Neural cell (in vitro differentiated cells): ENCODE measurements around the gene SH3RF3. TPM values are rescaled to one million over a fixed set of nuclear protein-coding genes. Genes with fewer than 3 reads are reported as not detected.

Source experiments
- H2AFZ ChIP-seq: fragments of 200-600, 300-800 bp; sonication (generic), shearing (Covaris generic); 2 replicates; pipeline ENCODE4 v1.6.0; 2014; ENCODE audit warnings: low read depth, mild to moderate bottlenecking, antibody characterized with exemption, low read length, moderate library complexity
- H3F3A ChIP-seq: fragments of 200-600 bp; shearing (Covaris generic); 2 replicates; pipeline ENCODE4 v1.6.1; 2016; ENCODE audit warnings: mild to moderate bottlenecking, moderate library complexity, mixed read lengths, antibody characterized with exemption, low read length; ENCODE audit not compliant: insufficient read depth, poor library complexity, severe bottlenecking
- H3K27ac ChIP-seq: fragments of 200-600, 300-800 bp; sonication (generic), shearing (Covaris generic); 2 replicates; pipeline ENCODE4 v1.5.1; 2014; ENCODE audit warnings: mild to moderate bottlenecking, low read length, moderate library complexity
- H3K27me3 ChIP-seq: fragments of 300-800, 200-600 bp; sonication (generic), shearing (Covaris generic); 2 replicates; pipeline ENCODE4 v1.6.0; 2014; ENCODE audit warnings: mild to moderate bottlenecking, low read depth, low read length, moderate library complexity; ENCODE audit not compliant: insufficient read depth
- H3K36me3 ChIP-seq: fragments of 300-800, 200-600 bp; sonication (generic), shearing (Covaris generic); 2 replicates; pipeline ENCODE4 v1.5.1; 2014; ENCODE audit warnings: mild to moderate bottlenecking, antibody characterized with exemption, low read length, moderate library complexity; ENCODE audit not compliant: insufficient read depth
- H3K4me2 ChIP-seq: fragments of 300-800, 200-600 bp; sonication (generic), shearing (Covaris generic); 2 replicates; pipeline ENCODE4 v1.6.0; 2014; ENCODE audit warnings: mild to moderate bottlenecking, low read length
- H3K4me3 ChIP-seq: fragments of 300-800, 200-600 bp; sonication (generic), shearing (Covaris generic); 2 replicates; pipeline ENCODE4 v1.5.1; 2014; ENCODE audit warnings: mild to moderate bottlenecking, low read length, moderate library complexity
- H3K79me2 ChIP-seq: fragments of 200-600 bp; shearing (Covaris generic); replicated peaks from 2 replicates; pipeline ENCODE4 v1.6.0; 2014; ENCODE audit warnings: mild to moderate bottlenecking, low read length, moderate library complexity; ENCODE audit not compliant: insufficient read depth
- H3K9ac ChIP-seq: fragments of 300-800, 200-600 bp; sonication (generic), shearing (Covaris generic); 2 replicates; pipeline ENCODE4 v1.6.1; 2016; ENCODE audit warnings: mild to moderate bottlenecking, low read length, mixed read lengths
- H3K9me2 ChIP-seq: fragments of 200-600 bp; shearing (Covaris generic); 2 replicates; pipeline ENCODE4 v1.6.1; 2016; ENCODE audit warnings: mild to moderate bottlenecking, low read length, mixed read lengths; ENCODE audit not compliant: insufficient read depth
- H3K9me3 ChIP-seq: fragments of 200-600, 300-800 bp; sonication (generic), shearing (Covaris generic); 2 replicates; pipeline ENCODE4 v1.6.1; 2016; ENCODE audit warnings: mild to moderate bottlenecking, mixed run types, low read length, moderate library complexity, mixed read lengths
- H4K20me1 ChIP-seq: fragments of 200-600 bp; shearing (Covaris generic); 2 replicates; pipeline ENCODE4 v1.6.1; 2016; ENCODE audit warnings: mild to moderate bottlenecking, mixed run types; ENCODE audit not compliant: insufficient read depth
- EP300 ChIP-seq: fragments of 450-650 bp; conservative IDR thresholded peaks from 2 replicates; pipeline ENCODE4 v1.6.1; 2014; ENCODE audit warnings: antibody characterized with exemption, mild to moderate bottlenecking, moderate library complexity; ENCODE audit not compliant: poor library complexity, severe bottlenecking
- EZH2 ChIP-seq: fragments of 200-600, 300-800 bp; shearing (Covaris generic), sonication (generic); IDR thresholded peaks from 2 replicates; pipeline ENCODE4 v1.6.1; 2014; ENCODE audit warnings: antibody characterized with exemption, low read length, borderline replicate concordance, mild to moderate bottlenecking; ENCODE audit not compliant: insufficient read depth, poor library complexity, severe bottlenecking
- MXI1 ChIP-seq: fragments of 450-650 bp; conservative IDR thresholded peaks from 2 replicates; pipeline ENCODE4 v1.6.1; 2014; ENCODE audit warnings: antibody characterized with exemption, mild to moderate bottlenecking; ENCODE audit not compliant: poor library complexity, severe bottlenecking
- POLR2AphosphoS5 ChIP-seq: IDR thresholded peaks from 2 replicates; pipeline ENCODE4 v1.6.1; 2012
- RAD21 ChIP-seq: fragments of 450-650 bp; conservative IDR thresholded peaks from 2 replicates; pipeline ENCODE4 v1.6.1; 2014; ENCODE audit warnings: antibody characterized with exemption, mild to moderate bottlenecking, moderate library complexity
- SMC3 ChIP-seq: fragments of 450-650 bp; conservative IDR thresholded peaks from 2 replicates; pipeline ENCODE4 v1.6.1; 2014; ENCODE audit warnings: antibody characterized with exemption, mild to moderate bottlenecking, moderate library complexity; ENCODE audit not compliant: poor library complexity
- TAF1 ChIP-seq: IDR thresholded peaks from 2 replicates; pipeline ENCODE4 v1.6.1; 2012; ENCODE audit warnings: low read depth
- polyA plus RNA-seq: library from polyadenylated mRNA; depleted of rRNA; stranded (reverse); fragments of >200 nt; gene quantifications from 2 replicates; pipeline ENCODE4 v1.2.3, GENCODE V29; 2014
- TF ChIP-seq, protein P1 (sequence below): IDR thresholded peaks from 2 replicates; pipeline ENCODE4 v1.6.1; 2012; ENCODE audit warnings: borderline replicate concordance
- TF ChIP-seq, protein P2 (sequence below): fragments of 450-650 bp; IDR thresholded peaks from 2 replicates; pipeline ENCODE4 v1.5.1; 2014; ENCODE audit warnings: antibody characterized with exemption, mild to moderate bottlenecking, moderate library complexity; ENCODE audit not compliant: poor library complexity, severe bottlenecking

Gene SH3RF3
- polyA plus RNA-seq, 1 donor from 2014 or later, result 0.53 TPM

DNA sequence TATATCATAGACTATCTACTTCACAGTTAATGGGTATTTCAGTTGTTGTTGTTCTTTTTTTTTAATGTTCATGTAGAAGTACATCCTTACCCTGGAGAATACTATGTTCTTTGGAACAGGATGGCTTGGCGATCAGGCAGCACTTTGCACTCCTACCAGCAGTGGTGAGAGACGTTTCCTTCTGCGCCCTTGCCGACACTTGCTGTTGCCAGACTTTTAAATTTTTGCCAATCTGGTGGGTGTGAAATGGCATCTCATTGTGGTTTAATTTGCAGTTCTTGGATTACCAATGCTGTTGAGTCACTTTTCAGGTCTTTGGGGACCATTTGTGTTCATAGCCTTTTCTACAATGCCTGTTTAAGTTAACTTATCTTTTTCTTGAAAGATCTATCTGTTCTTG, 197.3 kb downstream of the SH3RF3 start:
- no peaks in the 10 kb centered on the region for H4K20me1 ChIP-seq
- no peak for TF ChIP-seq MXI1
- TF ChIP-seq, protein P1, sequence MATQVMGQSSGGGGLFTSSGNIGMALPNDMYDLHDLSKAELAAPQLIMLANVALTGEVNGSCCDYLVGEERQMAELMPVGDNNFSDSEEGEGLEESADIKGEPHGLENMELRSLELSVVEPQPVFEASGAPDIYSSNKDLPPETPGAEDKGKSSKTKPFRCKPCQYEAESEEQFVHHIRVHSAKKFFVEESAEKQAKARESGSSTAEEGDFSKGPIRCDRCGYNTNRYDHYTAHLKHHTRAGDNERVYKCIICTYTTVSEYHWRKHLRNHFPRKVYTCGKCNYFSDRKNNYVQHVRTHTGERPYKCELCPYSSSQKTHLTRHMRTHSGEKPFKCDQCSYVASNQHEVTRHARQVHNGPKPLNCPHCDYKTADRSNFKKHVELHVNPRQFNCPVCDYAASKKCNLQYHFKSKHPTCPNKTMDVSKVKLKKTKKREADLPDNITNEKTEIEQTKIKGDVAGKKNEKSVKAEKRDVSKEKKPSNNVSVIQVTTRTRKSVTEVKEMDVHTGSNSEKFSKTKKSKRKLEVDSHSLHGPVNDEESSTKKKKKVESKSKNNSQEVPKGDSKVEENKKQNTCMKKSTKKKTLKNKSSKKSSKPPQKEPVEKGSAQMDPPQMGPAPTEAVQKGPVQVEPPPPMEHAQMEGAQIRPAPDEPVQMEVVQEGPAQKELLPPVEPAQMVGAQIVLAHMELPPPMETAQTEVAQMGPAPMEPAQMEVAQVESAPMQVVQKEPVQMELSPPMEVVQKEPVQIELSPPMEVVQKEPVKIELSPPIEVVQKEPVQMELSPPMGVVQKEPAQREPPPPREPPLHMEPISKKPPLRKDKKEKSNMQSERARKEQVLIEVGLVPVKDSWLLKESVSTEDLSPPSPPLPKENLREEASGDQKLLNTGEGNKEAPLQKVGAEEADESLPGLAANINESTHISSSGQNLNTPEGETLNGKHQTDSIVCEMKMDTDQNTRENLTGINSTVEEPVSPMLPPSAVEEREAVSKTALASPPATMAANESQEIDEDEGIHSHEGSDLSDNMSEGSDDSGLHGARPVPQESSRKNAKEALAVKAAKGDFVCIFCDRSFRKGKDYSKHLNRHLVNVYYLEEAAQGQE, result no peak
- TF ChIP-seq TAF1, result no peak
- no peak for TF ChIP-seq EZH2
- TF ChIP-seq, protein P2, sequence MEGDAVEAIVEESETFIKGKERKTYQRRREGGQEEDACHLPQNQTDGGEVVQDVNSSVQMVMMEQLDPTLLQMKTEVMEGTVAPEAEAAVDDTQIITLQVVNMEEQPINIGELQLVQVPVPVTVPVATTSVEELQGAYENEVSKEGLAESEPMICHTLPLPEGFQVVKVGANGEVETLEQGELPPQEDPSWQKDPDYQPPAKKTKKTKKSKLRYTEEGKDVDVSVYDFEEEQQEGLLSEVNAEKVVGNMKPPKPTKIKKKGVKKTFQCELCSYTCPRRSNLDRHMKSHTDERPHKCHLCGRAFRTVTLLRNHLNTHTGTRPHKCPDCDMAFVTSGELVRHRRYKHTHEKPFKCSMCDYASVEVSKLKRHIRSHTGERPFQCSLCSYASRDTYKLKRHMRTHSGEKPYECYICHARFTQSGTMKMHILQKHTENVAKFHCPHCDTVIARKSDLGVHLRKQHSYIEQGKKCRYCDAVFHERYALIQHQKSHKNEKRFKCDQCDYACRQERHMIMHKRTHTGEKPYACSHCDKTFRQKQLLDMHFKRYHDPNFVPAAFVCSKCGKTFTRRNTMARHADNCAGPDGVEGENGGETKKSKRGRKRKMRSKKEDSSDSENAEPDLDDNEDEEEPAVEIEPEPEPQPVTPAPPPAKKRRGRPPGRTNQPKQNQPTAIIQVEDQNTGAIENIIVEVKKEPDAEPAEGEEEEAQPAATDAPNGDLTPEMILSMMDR, result no peak
- TF ChIP-seq SMC3, result no peak
- TF ChIP-seq POLR2AphosphoS5, result no peak
- no peak for TF ChIP-seq EP300
- no peak for TF ChIP-seq RAD21
- H3K27me3 ChIP-seq, result no peaks in the 10 kb centered on the region

DNA sequence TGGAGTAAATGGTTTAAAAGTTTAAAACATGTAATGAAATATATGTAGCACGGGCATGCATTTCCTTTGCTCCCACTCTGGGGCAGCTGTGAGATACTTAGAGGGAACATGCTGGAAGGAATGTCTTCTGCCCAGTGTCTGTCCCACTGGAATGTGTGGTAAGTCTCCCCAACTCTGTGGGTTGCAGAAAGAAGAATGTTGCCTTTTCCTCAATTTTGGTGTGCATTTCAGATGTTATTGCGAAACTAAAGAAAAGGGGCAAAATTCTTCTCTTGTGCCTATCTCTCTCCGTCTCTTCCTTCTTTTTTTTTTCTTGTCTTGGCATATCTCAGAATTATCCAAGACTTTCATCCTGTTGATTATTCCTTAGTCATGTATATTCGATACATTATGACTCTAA, 201.1 kb downstream of the SH3RF3 start:
- TF ChIP-seq EZH2 (no peak), SMC3 (no peak), EP300 (no peak), MXI1 (no peak)
- TF ChIP-seq, protein P1, result no peak
- Histone ChIP-seq H3F3A (no peaks in the 10 kb centered on the region), H3K4me3 (no peak overlapping the region), H4K20me1 (no peaks in the 10 kb centered on the region), H2AFZ (no peak overlapping the region), H3K27me3 (no peaks in the 10 kb centered on the region), H3K27ac (no peak overlapping the region), H3K9me2 (no peaks in the 10 kb centered on the region), H3K9ac (no peak overlapping the region), H3K36me3 (no peaks in the 10 kb centered on the region), H3K79me2 (no peaks in the 10 kb centered on the region), H3K4me2 (no peak overlapping the region), H3K9me3 (no peaks in the 10 kb centered on the region)

More for the DNA sequence above, 197.3 kb downstream of the SH3RF3 start:
- no peaks in the 10 kb centered on the region for H3K9me2 ChIP-seq
- H2AFZ ChIP-seq, result no peak overlapping the region
- H3K27ac ChIP-seq, result no peak overlapping the region
- no peak overlapping the region for H3K9ac ChIP-seq
- H3K36me3 ChIP-seq, result no peaks in the 10 kb centered on the region
- no peak overlapping the region for H3K4me2 ChIP-seq
- no peaks in the 10 kb centered on the region for H3K9me3 ChIP-seq
- no peaks in the 10 kb centered on the region for H3K79me2 ChIP-seq
- H3K4me3 ChIP-seq, result no peak overlapping the region
- no peaks in the 10 kb centered on the region for H3F3A ChIP-seq
